KOPT-K1 (cell line): ENCODE data around the gene MAGEA3.
"Not testable (repeated sequence)": the region's sequence is repeated elsewhere in the genome, so short reads cannot be mapped to it uniquely, and the experiment has no call there.

Experiments used
- H3K27ac ChIP-seq: fragments of 200-600 bp; sonication (generic); 2 replicates; pipeline ENCODE4 v1.5.1; 2016; ENCODE audit warnings: antibody characterized with exemption, mild to moderate bottlenecking, low read depth, low read length; ENCODE audit not compliant: poor library complexity, severe bottlenecking
- H3K36me3 ChIP-seq: fragments of 200-600 bp; sonication (generic); 2 replicates; pipeline ENCODE4 v1.5.1; 2017; ENCODE audit warnings: antibody characterized with exemption, mild to moderate bottlenecking, low read length, moderate library complexity; ENCODE audit not compliant: insufficient read depth
- H3K9me3 ChIP-seq: fragments of 200-600 bp; sonication (generic); 2 replicates; pipeline ENCODE4 v1.5.1; 2017; ENCODE audit warnings: antibody characterized with exemption, low read length, mild to moderate bottlenecking; ENCODE audit not compliant: insufficient read depth, poor library complexity, severe bottlenecking

MAGEA3 gene

DNA sequence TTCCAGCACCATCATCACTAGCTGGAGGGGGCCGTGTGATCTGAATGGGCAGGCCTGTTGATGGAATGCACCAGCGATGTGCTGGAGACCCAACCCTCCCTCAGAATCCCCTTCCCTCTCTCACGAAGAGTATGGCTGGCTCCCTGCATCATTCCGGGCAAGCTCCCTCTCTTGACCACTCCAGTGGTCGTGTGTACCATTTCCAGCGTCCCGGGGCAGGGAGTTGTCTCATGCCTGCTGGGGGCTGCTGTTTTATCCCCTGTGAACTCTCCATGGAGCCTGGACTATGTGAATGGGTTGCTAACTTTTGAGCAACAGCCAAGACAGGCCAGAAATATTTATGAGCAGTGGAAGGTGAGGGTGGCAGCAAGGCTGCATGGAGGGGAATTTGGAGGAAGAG lies 26.8 kb downstream of the MAGEA3 start:
- H3K9me3 ChIP-seq, result no peaks in the 10 kb centered on the region
- no peaks in the 10 kb centered on the region for H3K36me3 ChIP-seq
- no peak overlapping the region for H3K27ac ChIP-seq

DNA sequence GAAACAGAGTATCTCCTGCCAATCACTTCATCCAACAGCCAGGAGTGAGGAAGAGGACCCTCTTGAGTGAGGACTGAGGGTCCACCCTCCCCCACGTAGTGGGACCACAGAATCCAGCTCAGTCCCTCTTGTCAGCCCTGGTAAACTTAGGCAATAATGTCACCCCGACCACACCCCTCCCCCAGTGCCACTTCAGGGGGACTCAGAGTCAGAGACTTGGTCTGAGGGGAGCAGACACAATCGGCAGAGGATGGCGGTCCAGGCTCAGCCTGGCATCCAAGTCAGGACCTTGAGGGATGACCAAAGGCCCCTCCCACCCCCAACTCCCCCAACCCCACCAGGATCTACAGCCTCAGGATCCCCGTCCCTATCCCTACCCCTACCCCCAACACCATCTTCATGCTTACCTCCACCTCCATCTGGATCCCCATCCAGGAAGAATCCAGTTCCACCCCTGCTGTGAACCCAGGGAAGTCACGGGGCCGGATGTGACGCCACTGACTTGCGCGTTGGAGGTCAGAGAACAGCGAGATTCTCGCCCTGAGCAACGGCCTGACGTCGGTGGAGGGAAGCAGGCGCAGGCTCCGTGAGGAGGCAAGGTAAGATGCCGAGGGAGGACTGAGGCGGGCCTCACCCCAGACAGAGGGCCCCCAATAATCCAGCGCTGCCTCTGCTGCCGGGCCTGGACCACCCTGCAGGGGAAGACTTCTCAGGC lies 34.8 kb downstream of the MAGEA3 start, which contains the start of the genes CSAG1 and MAGEA12:
Gene CSAG1 (minus strand): TSS at position 461 of the 715 bp plus-strand sequence. CDS start 1,261 bp downstream, outside the sequence.
Gene MAGEA12 (plus strand): TSS at position 497 of the 715 bp plus-strand sequence. CDS start 2,405 bp downstream, outside the sequence.
- no peaks in the 10 kb centered on the region for H3K36me3 ChIP-seq
- no peak within 1 kb of the TSS for H3K27ac ChIP-seq
- H3K9me3 ChIP-seq, result no peaks in the 10 kb centered on the region

DNA sequence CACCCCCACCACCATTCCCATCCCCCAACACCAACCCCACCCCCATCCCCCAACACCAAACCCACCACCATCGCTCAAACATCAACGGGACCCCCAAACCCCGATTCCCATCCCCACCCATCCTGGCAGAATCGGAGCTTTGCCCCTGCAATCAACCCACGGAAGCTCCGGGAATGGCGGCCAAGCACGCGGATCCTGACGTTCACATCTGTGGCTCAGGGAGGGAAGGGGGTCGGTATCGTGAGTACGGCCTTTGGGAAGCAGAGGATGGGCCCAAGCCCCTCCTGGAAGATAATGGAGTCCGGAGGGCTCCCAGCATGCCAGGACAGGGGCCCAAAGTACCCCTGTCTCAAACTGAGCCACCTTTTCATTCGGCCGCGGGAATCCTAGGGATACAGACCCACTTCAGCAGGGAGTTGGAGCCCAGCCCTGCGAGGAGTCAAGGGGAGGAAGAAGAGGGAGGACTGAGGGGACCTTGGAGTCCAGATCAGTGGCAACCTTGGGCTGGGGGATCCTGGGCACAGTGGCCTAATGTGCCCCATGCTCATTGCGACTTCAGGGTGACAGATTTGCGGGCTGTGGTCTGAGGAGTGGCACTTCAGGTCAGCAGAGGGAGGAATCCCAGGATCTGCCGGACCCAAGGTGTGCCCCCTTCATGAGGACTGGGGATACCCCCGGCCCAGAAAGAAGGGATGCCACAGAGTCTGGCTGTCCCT lies 35.7 kb downstream of the MAGEA3 start:
- not testable (repeated sequence) for H3K36me3 ChIP-seq, H3K27ac ChIP-seq, H3K9me3 ChIP-seq

DNA sequence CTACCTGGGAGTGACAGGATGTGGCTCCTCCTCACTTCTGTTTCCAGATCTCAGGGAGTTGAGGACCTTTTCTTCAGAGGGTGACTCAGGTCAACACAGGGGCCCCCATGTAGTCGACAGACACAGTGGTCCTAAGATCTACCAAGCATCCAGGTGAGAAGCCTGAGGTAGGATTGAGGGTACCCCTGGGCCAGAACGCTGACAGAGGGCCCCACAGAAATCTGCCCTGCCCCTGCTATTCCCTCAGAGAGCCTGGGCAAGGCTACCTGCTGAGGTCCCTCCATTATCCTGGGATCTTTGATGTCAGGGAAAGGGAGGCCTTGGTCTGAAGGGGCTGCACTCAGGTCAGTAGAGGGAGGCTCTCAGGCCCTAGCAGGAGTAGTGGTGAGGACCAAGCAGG lies 36.5 kb downstream of the MAGEA3 start:
- no peaks in the 10 kb centered on the region for H3K9me3 ChIP-seq
- no peaks in the 10 kb centered on the region for H3K36me3 ChIP-seq
- no peak overlapping the region for H3K27ac ChIP-seq

DNA sequence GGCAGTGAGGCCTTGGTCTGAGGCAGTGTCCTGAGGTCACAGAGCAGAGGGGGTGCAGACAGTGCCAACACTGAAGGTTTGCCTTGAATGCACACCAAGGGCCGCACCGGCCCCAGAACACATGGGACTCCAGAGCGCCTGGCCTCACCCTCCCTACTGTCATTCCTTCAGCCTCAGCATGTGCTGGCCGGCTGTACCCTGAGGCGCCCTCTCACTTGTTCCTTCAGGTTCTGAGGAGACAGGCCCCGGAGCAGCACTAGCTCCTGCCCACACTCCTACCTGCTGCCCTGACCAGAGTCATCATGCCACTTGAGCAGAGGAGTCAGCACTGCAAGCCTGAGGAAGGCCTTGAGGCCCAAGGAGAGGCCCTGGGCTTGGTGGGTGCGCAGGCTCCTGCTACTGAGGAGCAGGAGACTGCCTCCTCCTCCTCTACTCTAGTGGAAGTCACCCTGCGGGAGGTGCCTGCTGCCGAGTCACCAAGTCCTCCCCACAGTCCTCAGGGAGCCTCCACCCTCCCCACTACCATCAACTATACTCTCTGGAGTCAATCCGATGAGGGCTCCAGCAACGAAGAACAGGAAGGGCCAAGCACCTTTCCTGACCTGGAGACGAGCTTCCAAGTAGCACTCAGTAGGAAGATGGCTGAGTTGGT lies 37.4 kb downstream of the MAGEA3 start:
- Histone ChIP-seq H3K36me3 (no peaks in the 10 kb centered on the region), H3K27ac (no peak overlapping the region), H3K9me3 (no peaks in the 10 kb centered on the region)

DNA sequence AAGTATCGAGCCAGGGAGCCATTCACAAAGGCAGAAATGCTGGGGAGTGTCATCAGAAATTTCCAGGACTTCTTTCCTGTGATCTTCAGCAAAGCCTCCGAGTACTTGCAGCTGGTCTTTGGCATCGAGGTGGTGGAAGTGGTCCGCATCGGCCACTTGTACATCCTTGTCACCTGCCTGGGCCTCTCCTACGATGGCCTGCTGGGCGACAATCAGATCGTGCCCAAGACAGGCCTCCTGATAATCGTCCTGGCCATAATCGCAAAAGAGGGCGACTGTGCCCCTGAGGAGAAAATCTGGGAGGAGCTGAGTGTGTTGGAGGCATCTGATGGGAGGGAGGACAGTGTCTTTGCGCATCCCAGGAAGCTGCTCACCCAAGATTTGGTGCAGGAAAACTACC lies 37.9 kb downstream of the MAGEA3 start:
- not testable (repeated sequence) for H3K36me3 ChIP-seq, H3K27ac ChIP-seq, H3K9me3 ChIP-seq

DNA sequence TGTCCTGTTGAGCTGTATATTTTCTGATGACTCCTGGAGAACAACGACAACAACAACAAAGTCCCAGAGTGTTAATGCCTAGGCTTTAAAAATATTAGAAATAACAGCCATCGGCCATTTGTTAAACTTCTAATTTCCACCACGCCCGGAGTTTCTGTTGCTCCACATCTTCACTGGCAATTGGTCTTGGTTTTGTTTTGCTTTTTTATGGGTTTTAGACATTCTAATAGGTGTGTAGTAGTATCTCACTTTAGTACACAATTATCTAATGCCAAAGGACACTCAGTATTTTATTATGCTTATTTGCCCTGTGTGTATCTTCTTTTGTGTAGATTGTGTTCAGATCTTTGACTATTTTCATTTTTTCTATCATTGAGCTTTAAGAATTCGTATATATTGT lies 40.0 kb downstream of the MAGEA3 start:
- no peaks in the 10 kb centered on the region for H3K9me3 ChIP-seq
- no peaks in the 10 kb centered on the region for H3K36me3 ChIP-seq
- no peak overlapping the region for H3K27ac ChIP-seq
